DOHH2 (cell line): ENCODE data around the gene HCN2.

Source experiments
- EZH2phosphoT487 ChIP-seq: fragments of 200-600 bp; sonication (generic); IDR thresholded peaks from 2 replicates; pipeline ENCODE4 v1.6.1; 2017; ENCODE audit warnings: borderline replicate concordance, mild to moderate bottlenecking, antibody characterized with exemption, low read length, moderate library complexity, mixed read lengths
- TF ChIP-seq, protein P1 (sequence below): fragments of 200-600 bp; sonication (generic); IDR thresholded peaks from one replicate; pipeline ENCODE4 v1.5.1; 2014; ENCODE audit warnings: antibody characterized with exemption, mild to moderate bottlenecking, low read depth, low read length; ENCODE audit not compliant: poor library complexity, severe bottlenecking

DNA sequence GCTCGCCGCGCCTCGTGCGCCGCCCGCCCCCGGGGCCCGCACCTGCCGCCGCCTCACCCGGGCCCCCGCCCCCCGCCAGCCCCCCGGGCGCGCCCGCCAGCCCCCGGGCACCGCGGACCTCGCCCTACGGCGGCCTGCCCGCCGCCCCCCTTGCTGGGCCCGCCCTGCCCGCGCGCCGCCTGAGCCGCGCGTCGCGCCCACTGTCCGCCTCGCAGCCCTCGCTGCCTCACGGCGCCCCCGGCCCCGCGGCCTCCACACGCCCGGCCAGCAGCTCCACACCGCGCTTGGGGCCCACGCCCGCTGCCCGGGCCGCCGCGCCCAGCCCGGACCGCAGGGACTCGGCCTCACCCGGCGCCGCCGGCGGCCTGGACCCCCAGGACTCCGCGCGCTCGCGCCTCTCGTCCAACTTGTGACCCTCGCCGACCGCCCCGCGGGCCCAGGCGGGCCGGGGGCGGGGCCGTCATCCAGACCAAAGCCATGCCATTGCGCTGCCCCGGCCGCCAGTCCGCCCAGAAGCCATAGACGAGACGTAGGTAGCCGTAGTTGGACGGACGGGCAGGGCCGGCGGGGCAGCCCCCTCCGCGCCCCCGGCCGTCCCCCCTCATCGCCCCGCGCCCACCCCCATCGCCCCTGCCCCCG lies 26.5 kb downstream of the HCN2 start:
- TF ChIP-seq, protein P1, sequence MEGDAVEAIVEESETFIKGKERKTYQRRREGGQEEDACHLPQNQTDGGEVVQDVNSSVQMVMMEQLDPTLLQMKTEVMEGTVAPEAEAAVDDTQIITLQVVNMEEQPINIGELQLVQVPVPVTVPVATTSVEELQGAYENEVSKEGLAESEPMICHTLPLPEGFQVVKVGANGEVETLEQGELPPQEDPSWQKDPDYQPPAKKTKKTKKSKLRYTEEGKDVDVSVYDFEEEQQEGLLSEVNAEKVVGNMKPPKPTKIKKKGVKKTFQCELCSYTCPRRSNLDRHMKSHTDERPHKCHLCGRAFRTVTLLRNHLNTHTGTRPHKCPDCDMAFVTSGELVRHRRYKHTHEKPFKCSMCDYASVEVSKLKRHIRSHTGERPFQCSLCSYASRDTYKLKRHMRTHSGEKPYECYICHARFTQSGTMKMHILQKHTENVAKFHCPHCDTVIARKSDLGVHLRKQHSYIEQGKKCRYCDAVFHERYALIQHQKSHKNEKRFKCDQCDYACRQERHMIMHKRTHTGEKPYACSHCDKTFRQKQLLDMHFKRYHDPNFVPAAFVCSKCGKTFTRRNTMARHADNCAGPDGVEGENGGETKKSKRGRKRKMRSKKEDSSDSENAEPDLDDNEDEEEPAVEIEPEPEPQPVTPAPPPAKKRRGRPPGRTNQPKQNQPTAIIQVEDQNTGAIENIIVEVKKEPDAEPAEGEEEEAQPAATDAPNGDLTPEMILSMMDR: no peak
- TF ChIP-seq EZH2phosphoT487: no peak
